HEK293 (cell line): Measurements from ENCODE around the gene ZNF790.
A peak's percentile ranks its signal among the peaks of the same experiment; 100 is the strongest.

ENCODE experiments used
- MEIS1 ChIP-seq: sonication (generic); formaldehyde crosslinking; IDR thresholded peaks from 2 replicates; pipeline ENCODE4 v1.8.1; 2022; ENCODE audit warnings: missing genetic modification reagents, mild to moderate bottlenecking, borderline replicate concordance
- MZF1 ChIP-seq: fragments of 450-650 bp; formaldehyde crosslinking; IDR thresholded peaks from 2 replicates; pipeline ENCODE4 v1.5.1; 2017; ENCODE audit warnings: missing biosample characterization, missing genetic modification characterization, borderline replicate concordance
- REPIN1 ChIP-seq: fragments of 450-650 bp; formaldehyde crosslinking; IDR thresholded peaks from 2 replicates; pipeline ENCODE4 v1.5.1; 2017; ENCODE audit warnings: missing biosample characterization, missing genetic modification characterization, low read depth
- REST ChIP-seq: fragments of 450-650 bp; formaldehyde crosslinking; IDR thresholded peaks from 2 replicates; pipeline ENCODE4 v1.5.1; 2016; ENCODE audit warnings: missing biosample characterization, missing genetic modification characterization
- WT1 ChIP-seq: fragments of 450-650 bp; formaldehyde crosslinking; IDR thresholded peaks from 2 replicates; pipeline ENCODE4 v1.5.1; 2016; ENCODE audit warnings: missing biosample characterization, missing genetic modification characterization
- YY1 ChIP-seq: fragments of 450-650 bp; formaldehyde crosslinking; IDR thresholded peaks from 2 replicates; pipeline ENCODE4 v1.5.1; 2018; ENCODE audit warnings: missing biosample characterization, missing genetic modification characterization
- ZNF112 ChIP-seq: fragments of 450-650 bp; formaldehyde crosslinking; IDR thresholded peaks from 2 replicates; pipeline ENCODE4 v1.5.0; 2017; ENCODE audit warnings: missing biosample characterization, missing genetic modification characterization
- ZNF114 ChIP-seq: fragments of 450-650 bp; formaldehyde crosslinking; IDR thresholded peaks from 2 replicates; pipeline ENCODE4 v1.5.0; 2017; ENCODE audit warnings: missing biosample characterization, missing genetic modification characterization
- ZNF138 ChIP-seq: fragments of 450-650 bp; formaldehyde crosslinking; IDR thresholded peaks from 2 replicates; pipeline ENCODE4 v1.5.1; 2016; ENCODE audit warnings: missing biosample characterization, missing genetic modification characterization, borderline replicate concordance
- ZNF2 ChIP-seq: fragments of 450-650 bp; formaldehyde crosslinking; IDR thresholded peaks from 2 replicates; pipeline ENCODE4 v1.5.1; 2016; ENCODE audit warnings: missing biosample characterization, missing genetic modification characterization
- ZNF354C ChIP-seq: fragments of 450-650 bp; formaldehyde crosslinking; IDR thresholded peaks from 2 replicates; pipeline ENCODE4 v1.5.1; 2016; ENCODE audit warnings: missing biosample characterization, missing genetic modification characterization, low read depth, borderline replicate concordance
- ZNF449 ChIP-seq: fragments of 450-650 bp; formaldehyde crosslinking; IDR thresholded peaks from 2 replicates; pipeline ENCODE4 v1.5.1; 2017; ENCODE audit warnings: missing biosample characterization, mild to moderate bottlenecking, missing genetic modification characterization, moderate library complexity
- ZNF473 ChIP-seq: fragments of 450-650 bp; formaldehyde crosslinking; IDR thresholded peaks from 2 replicates; pipeline ENCODE4 v1.5.1; 2017; ENCODE audit warnings: missing biosample characterization, missing genetic modification characterization
- ZNF521 ChIP-seq: fragments of 450-650 bp; formaldehyde crosslinking; IDR thresholded peaks from 2 replicates; pipeline ENCODE4 v1.5.1; 2017; ENCODE audit warnings: missing biosample characterization, mild to moderate bottlenecking, missing genetic modification characterization
- ZNF571 ChIP-seq: fragments of 450-650 bp; formaldehyde crosslinking; IDR thresholded peaks from 2 replicates; pipeline ENCODE4 v1.5.0; 2017; ENCODE audit warnings: missing biosample characterization, missing genetic modification characterization
- ZNF580 ChIP-seq: fragments of 450-650 bp; formaldehyde crosslinking; IDR thresholded peaks from 2 replicates; pipeline ENCODE4 v1.5.1; 2016; ENCODE audit warnings: missing biosample characterization, missing genetic modification characterization
- ZNF658 ChIP-seq: fragments of 450-650 bp; formaldehyde crosslinking; IDR thresholded peaks from 2 replicates; pipeline ENCODE4; 2016; ENCODE audit warnings: missing biosample characterization, missing genetic modification characterization
- ZNF747 ChIP-seq: fragments of 450-650 bp; formaldehyde crosslinking; IDR thresholded peaks from 2 replicates; pipeline ENCODE4 v1.5.1; 2016; ENCODE audit warnings: missing biosample characterization, missing genetic modification characterization
- ZNF791 ChIP-seq: fragments of 450-650 bp; formaldehyde crosslinking; IDR thresholded peaks from 2 replicates; pipeline ENCODE4 v1.5.1; 2016; ENCODE audit warnings: missing biosample characterization, missing genetic modification characterization
- ZNF837 ChIP-seq: fragments of 450-650 bp; formaldehyde crosslinking; IDR thresholded peaks from 2 replicates; pipeline ENCODE4 v1.5.1; 2016; ENCODE audit warnings: missing biosample characterization, missing genetic modification characterization
- ZSCAN16 ChIP-seq: fragments of 450-650 bp; formaldehyde crosslinking; IDR thresholded peaks from 2 replicates; pipeline ENCODE4 v1.5.1; 2016; ENCODE audit warnings: missing biosample characterization, missing genetic modification characterization
- TF ChIP-seq, protein P1 (sequence below): fragments of 450-650 bp; IDR thresholded peaks from 2 replicates; pipeline ENCODE4 v1.5.1; 2018; ENCODE audit warnings: missing biosample characterization, missing genetic modification characterization
- TF ChIP-seq, protein P2 (sequence below): fragments of 450-650 bp; formaldehyde crosslinking; IDR thresholded peaks from 2 replicates; pipeline ENCODE4 v1.5.1; 2016; ENCODE audit warnings: missing biosample characterization, missing genetic modification characterization
- TF ChIP-seq, protein P3 (sequence below): fragments of 450-650 bp; formaldehyde crosslinking; IDR thresholded peaks from 2 replicates; pipeline ENCODE4 v1.5.1; 2016; ENCODE audit warnings: missing biosample characterization, missing genetic modification characterization
- TF ChIP-seq, protein P4 (sequence below): fragments of 450-650 bp; formaldehyde crosslinking; IDR thresholded peaks from 2 replicates; pipeline ENCODE4 v1.5.1; 2016; ENCODE audit warnings: missing biosample characterization, missing genetic modification characterization

The ZNF790 gene

DNA sequence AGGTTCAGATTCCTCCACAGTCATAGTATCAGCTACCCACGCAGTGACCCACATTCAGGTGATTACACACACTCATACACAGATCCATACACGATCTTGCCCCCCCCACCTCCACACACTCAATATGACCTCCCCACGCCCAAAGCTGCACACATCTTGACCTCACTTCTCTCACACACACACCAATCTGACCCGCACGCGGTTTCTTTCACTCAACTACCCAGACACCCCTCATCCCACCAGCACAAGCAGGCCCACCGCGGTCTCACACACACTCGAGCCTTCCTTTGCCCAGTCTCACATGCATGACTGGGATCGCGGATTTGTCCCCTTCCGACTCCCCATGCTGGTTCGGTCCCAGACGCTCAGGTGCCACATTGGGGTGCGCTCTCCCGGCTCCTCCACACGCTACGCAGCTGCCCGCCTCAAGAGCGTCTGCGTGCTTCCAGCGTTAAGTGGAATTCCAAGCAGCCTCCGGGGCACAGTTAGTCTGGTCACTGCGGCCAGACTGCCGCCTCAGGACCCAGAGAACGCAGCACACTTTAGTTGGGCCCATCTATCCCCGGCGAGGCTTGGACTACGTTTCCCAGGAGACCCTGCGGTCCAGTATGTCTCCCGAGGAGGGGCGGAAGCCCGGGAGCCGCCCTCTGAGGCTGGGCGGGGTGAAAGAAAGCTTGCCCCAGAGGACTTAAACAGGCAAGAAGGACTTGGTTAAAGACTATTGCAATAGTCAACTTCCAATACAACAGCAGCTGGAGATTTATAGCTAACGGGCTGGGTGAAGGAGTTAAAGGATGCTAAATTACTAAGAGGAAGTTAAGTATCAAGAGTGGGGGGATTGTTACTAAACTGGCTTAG is 11.7 kb upstream of the ZNF790 start (continued):
- TF ChIP-seq REST (tag by site-specific recombination) (peak; percentile 46; the same call in 1 of the 2 replicates), ZNF521 (no peak), ZNF2 (peak; percentile 99), ZNF449 (tag by site-specific recombination) (no peak), ZNF138 (tag by site-specific recombination) (peak; percentile 74; the same call in 1 of the 2 replicates), ZSCAN16 (no peak), MZF1 (no peak; the same call in 1 of the 2 replicates), YY1 (peak; percentile 85), ZNF580 (tag by site-specific recombination) (0 out of 2 replicates have a peak, but pooled peaks have one; percentile 45), ZNF791 (tag by site-specific recombination) (no peak), WT1 (tag by site-specific recombination) (peak; percentile 55), ZNF747 (tag by site-specific recombination) (no peak), ZNF112 (no peak), REPIN1 (tag by site-specific recombination) (peak; percentile 85), ZNF473 (tag by site-specific recombination) (0 out of 2 replicates have a peak, but pooled peaks have one; percentile 83), ZNF837 (tag by site-specific recombination) (0 out of 2 replicates have a peak, but pooled peaks have one; percentile 14), ZNF658 (tag by site-specific recombination) (peak; percentile 60; the same call in 1 of the 2 replicates), ZNF571 (tag by site-specific recombination) (no peak), ZNF114 (no peak), ZNF354C (tag by site-specific recombination) (no peak), MEIS1 (CRISPR knock-in tag) (no peak)
- TF ChIP-seq, protein P1, sequence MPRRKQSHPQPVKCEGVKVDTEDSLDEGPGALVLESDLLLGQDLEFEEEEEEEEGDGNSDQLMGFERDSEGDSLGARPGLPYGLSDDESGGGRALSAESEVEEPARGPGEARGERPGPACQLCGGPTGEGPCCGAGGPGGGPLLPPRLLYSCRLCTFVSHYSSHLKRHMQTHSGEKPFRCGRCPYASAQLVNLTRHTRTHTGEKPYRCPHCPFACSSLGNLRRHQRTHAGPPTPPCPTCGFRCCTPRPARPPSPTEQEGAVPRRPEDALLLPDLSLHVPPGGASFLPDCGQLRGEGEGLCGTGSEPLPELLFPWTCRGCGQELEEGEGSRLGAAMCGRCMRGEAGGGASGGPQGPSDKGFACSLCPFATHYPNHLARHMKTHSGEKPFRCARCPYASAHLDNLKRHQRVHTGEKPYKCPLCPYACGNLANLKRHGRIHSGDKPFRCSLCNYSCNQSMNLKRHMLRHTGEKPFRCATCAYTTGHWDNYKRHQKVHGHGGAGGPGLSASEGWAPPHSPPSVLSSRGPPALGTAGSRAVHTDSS (tag by site-specific recombination) = no peak
- TF ChIP-seq, protein P2, sequence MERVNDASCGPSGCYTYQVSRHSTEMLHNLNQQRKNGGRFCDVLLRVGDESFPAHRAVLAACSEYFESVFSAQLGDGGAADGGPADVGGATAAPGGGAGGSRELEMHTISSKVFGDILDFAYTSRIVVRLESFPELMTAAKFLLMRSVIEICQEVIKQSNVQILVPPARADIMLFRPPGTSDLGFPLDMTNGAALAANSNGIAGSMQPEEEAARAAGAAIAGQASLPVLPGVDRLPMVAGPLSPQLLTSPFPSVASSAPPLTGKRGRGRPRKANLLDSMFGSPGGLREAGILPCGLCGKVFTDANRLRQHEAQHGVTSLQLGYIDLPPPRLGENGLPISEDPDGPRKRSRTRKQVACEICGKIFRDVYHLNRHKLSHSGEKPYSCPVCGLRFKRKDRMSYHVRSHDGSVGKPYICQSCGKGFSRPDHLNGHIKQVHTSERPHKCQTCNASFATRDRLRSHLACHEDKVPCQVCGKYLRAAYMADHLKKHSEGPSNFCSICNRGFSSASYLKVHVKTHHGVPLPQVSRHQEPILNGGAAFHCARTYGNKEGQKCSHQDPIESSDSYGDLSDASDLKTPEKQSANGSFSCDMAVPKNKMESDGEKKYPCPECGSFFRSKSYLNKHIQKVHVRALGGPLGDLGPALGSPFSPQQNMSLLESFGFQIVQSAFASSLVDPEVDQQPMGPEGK = peak; percentile 91
- TF ChIP-seq, protein P3, sequence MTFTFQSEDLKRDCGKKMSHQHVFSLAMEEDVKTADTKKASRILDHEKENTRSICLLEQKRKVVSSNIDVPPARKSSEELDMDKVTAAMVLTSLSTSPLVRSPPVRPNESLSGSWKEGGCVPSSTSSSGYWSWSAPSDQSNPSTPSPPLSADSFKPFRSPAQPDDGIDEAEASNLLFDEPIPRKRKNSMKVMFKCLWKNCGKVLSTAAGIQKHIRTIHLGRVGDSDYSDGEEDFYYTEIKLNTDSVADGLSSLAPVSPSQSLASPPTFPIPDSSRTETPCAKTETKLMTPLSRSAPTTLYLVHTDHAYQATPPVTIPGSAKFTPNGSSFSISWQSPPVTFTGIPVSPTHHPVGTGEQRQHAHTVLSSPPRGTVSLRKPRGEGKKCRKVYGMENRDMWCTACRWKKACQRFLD (tag by site-specific recombination) = 0 out of 2 replicates have a peak, but pooled peaks have one; percentile 36
- TF ChIP-seq, protein P4, sequence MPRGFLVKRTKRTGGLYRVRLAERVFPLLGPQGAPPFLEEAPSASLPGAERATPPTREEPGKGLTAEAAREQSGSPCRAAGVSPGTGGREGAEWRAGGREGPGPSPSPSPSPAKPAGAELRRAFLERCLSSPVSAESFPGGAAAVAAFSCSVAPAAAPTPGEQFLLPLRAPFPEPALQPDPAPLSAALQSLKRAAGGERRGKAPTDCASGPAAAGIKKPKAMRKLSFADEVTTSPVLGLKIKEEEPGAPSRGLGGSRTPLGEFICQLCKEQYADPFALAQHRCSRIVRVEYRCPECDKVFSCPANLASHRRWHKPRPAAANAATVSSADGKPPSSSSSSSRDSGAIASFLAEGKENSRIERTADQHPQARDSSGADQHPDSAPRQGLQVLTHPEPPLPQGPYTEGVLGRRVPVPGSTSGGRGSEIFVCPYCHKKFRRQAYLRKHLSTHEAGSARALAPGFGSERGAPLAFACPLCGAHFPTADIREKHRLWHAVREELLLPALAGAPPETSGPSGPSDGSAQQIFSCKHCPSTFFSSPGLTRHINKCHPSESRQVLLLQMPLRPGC (tag by site-specific recombination) = peak; percentile 73; the same call in 1 of the 2 replicates
